GM13977 (cell line): ENCODE measurements around the gene NTRK3.

Source experiments
- DNase-seq: peaks from one replicate; pipeline ENCODE4 v3.0.0; 2012; ENCODE audit warnings: low spot score
- in situ Hi-C: fragments of 300-500 bp; cut with MboI; formaldehyde crosslinking; loops from one replicate; pipeline ENCODE4 v1.12.0; 2022; ENCODE audit warnings: low sequenced_read_pairs, low pct_unique_long_range_greater_than_20kb, mixed read lengths, inconsistent platforms; ENCODE audit not compliant: unreplicated experiment
- TF ChIP-seq, protein P1 (sequence below): IDR thresholded peaks from 2 replicates; pipeline ENCODE4 v1.5.1; 2012; ENCODE audit warnings: mild to moderate bottlenecking, control low read depth; ENCODE audit not compliant: insufficient read depth; ENCODE audit errors: extremely low read depth, missing control alignments

Gene NTRK3

DNA sequence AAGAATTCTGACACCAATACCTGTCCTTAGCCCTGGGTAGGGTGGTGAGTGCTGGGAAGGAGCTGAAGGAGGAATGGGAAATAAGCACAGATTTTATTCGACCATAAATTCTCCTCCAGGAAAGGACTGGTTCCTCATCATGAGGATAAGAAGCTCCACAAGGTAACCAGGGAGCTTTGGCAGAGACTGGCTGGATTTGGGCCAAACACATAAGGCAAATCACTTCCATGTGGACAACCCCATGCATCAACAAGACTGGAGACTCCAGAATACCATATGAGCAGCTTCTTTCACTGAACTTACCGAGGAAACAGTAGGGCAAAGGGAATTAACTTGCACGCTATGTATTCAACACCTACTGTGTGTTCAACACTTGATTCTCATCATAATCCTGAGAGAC, 312.5 kb downstream of the NTRK3 start:
- TF ChIP-seq, protein P1, sequence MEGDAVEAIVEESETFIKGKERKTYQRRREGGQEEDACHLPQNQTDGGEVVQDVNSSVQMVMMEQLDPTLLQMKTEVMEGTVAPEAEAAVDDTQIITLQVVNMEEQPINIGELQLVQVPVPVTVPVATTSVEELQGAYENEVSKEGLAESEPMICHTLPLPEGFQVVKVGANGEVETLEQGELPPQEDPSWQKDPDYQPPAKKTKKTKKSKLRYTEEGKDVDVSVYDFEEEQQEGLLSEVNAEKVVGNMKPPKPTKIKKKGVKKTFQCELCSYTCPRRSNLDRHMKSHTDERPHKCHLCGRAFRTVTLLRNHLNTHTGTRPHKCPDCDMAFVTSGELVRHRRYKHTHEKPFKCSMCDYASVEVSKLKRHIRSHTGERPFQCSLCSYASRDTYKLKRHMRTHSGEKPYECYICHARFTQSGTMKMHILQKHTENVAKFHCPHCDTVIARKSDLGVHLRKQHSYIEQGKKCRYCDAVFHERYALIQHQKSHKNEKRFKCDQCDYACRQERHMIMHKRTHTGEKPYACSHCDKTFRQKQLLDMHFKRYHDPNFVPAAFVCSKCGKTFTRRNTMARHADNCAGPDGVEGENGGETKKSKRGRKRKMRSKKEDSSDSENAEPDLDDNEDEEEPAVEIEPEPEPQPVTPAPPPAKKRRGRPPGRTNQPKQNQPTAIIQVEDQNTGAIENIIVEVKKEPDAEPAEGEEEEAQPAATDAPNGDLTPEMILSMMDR, result no peak
- in situ Hi-C loops, result no loop called here

DNA sequence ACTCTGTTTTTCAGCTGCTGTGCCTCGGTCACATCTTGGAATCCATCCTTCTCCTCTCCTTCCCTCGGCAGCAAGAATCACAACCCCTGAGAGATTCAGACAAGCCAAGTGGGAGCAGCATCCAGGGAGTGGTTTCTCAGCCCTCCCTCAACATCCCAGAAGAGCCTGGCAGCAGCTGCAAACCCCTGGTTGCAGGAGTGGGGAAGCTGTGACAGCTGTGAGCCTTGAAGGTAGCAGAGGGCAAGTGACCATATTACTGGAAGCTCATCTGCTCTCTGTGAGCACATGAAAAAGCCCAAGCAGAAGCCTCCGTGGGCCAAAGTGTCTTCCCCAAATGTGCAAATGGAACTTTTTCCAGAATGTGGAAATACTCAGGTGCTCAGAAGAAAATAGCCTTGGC, 312.9 kb downstream of the NTRK3 start:
- TF ChIP-seq, protein P1, result no peak
- in situ Hi-C loops, result no loop called here
- DNase-seq, result no peak

More for the DNA sequence above, 312.5 kb downstream of the NTRK3 start:
- DNase-seq, result no peak

DNA sequence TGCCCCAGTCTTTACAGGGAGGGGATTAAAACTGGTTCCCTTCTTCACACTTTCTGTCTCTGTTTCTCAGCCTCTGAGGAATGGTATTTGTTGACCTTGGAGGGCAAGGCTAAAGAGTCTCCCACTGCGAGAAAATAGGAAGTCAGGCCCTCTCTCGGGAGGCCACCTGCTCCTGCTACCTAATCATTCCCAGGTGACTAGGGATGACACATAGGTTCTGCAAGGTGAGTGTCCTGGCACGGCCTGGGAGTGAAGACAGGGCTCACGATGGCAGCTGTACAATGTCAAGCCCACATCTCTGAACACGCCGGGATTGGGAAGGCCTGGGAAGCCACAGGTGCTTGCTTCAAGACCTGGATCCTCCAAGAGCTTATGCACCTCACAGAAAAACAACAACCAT, 314.2 kb downstream of the NTRK3 start:
- no peak for DNase-seq
- TF ChIP-seq, protein P1, result no peak
- in situ Hi-C loops, result no loop called here

DNA sequence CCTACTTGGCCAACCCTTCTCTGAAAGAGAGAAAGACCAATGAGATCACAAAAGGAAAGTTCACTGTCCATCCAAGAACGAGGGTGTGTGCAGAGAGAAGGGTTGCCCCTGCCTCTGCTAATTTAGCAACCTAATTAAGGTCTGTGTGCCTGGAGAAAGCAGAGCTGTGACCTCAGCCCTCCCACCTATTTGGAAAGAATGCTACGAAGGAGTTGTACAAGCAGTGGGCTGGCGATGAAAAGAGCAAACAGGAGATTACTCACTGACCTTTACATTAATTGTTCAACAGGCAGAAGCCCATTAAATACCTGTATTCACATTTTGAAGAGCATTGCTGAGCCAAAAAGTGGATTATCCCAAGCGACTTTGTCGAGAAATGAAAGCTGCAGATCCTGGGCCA, 314.9 kb downstream of the NTRK3 start:
- TF ChIP-seq, protein P1, result no peak
- DNase-seq, result no peak
- in situ Hi-C loops, result no loop called here

DNA sequence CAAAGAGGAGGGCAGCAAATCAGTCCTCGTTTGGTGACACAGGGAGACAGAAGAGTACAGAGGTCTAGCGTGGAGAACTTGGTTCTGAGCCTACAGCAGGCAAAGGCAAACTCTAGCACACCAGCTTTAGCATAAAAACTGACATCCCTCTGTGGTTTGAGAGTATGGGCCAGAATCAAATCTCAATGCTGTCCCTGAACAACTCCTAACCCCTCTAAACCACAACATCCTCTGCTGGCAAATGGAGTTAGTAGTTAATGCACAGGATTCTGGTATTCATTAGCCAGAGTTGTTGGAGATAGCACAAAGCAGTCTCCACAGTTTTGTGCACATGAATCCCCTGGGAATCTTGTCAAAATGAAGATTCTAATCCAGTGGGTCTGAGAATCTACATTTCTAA, 315.8 kb downstream of the NTRK3 start:
- TF ChIP-seq, protein P1, result no peak
- DNase-seq, result no peak
- in situ Hi-C loops, result no loop called here

DNA sequence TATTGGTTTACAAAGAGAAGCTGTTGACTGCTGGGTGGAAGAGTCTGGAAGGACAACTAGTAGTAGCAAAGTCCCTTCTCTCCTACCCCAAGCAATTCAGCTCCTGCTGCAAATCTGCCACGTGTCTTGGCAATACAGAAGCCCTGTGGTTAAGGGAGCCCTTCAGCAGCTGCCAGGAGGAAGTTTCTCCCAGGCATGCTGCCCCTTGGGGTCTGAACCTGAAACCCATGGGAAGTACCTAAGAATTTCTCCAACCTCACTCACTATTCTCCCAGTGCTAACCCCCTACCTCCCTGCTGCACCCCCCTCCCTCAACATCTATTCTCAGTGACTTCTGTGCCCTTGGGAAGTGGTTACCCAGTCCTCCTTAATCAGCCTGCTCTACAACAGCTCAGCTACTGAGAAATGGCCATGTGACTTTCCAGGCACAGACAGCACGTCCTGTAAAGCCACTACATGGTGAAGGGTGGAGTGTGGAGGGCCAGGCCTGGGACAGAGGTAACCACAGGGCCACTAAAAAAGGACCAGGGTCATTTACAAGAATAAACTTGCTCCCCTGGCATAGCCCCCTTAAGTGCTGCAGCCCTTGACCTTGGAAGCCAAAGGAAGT, 316.6 kb downstream of the NTRK3 start:
- TF ChIP-seq, protein P1, result no peak
- DNase-seq, result no peak
- in situ Hi-C loops, result no loop called here
